ENCODE measurements around the gene SLC29A3.
A peak's percentile ranks its signal among the peaks of the same experiment; 100 is the strongest.

The SLC29A3 gene

DNA sequence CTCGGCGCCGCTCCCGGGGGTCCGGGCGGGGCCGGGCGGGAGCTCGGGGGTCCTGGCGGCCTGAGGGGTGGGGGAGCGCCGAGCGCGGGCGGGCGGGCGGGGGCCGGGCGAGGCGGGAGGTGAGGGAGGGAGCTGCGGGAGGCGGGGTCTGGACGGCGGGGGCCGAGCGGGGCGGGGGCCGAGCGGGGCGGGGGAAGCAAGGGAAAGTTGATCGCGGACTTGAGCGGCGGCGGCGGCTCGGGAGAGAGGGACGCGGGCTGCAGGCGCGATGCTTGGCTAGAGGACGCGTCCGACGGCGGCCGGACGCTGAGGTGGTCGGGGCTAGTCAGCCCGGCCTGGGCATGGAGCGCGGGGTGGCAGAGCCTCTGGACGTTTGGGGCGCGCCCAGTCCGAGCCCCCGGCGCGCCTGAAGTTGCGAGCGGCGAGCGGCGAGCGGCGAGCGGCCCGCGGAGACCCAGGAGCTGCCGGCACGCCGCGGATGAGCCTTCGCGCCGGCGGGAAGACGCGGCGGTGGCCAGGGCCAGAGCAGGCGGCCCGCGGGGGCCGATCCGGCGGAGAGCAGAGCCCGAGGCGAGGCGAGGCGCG is 77.7 kb downstream of the SLC29A3 start, which contains the start of gene CDH23:
Gene CDH23 (plus strand): TSS at position 210 of the 585 bp plus-strand sequence. CDS start 42,912 bp downstream, outside the sequence.
- Histone ChIP-seq H3K9ac (ENCODE audit: low read length) (no peak within 1 kb of the TSS), H3K9me3 (ENCODE audit: control insufficient read depth, low read length) (no peaks in the 10 kb centered on the region), H3K4me3 (ENCODE audit: low read length) (peak within 1 kb of the TSS; percentile 54), H3K36me3 (ENCODE audit: control insufficient read depth, insufficient read depth, low read length, severe bottlenecking) (no peaks in the 10 kb centered on the region), H3K4me1 (ENCODE audit: control insufficient read depth, insufficient read depth, low read length) (peaks cover 7% of the 10 kb centered on the region), H3K27me3 (replicated peaks; ENCODE audit: control insufficient read depth, insufficient read depth, low read length) (peaks cover 87% of the 10 kb centered on the region)
- peak; percentile 36 for DNase-seq (ENCODE audit: low read depth)

- Histone ChIP-seq H3K9ac (ENCODE audit: low read length) (no peak overlapping the region), H3K4me1 (ENCODE audit: control insufficient read depth, insufficient read depth, low read length) (peaks cover 7% of the 10 kb centered on the region), H3K36me3 (ENCODE audit: control insufficient read depth, insufficient read depth, low read length, severe bottlenecking) (no peaks in the 10 kb centered on the region), H3K9me3 (ENCODE audit: control insufficient read depth, low read length) (no peaks in the 10 kb centered on the region), H3K27me3 (replicated peaks; ENCODE audit: control insufficient read depth, insufficient read depth, low read length) (peaks cover 85% of the 10 kb centered on the region), H3K4me3 (ENCODE audit: low read length) (peak overlapping the region; percentile 54)
- no peak for DNase-seq (ENCODE audit: low read depth)
Measured at GRCh38 chr10:71397296-71398212, 78.5 kb downstream of the SLC29A3 start.

DNA sequence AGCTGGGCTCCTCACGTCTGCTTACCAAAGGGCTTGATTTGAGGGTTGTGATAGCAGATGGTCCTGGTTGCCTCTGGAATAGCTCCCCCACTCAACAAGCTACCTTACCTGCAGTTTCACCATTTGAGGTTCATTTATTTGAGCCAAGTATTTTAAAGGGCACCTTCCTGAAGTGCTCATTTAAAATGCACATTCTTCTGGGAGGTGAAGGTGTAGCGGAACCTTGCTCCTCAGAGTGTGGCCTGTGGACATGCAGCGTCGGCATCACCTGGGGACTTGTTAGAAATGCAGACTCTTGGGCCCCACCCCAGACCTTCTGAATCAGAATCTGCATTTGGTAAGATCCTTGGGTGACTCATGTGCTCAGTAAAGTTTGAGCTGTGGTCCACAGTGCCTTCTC is 79.9 kb downstream of the SLC29A3 start:
- Histone ChIP-seq H3K9ac (ENCODE audit: low read length) (no peak overlapping the region), H3K36me3 (ENCODE audit: control insufficient read depth, insufficient read depth, low read length, severe bottlenecking) (no peaks in the 10 kb centered on the region), H3K4me3 (ENCODE audit: low read length) (no peak overlapping the region), H3K9me3 (ENCODE audit: control insufficient read depth, low read length) (no peaks in the 10 kb centered on the region), H3K27me3 (replicated peaks; ENCODE audit: control insufficient read depth, insufficient read depth, low read length) (peaks cover 71% of the 10 kb centered on the region), H3K4me1 (ENCODE audit: control insufficient read depth, insufficient read depth, low read length) (peaks cover 7% of the 10 kb centered on the region)
- DNase-seq (ENCODE audit: low read depth): no peak

DNA sequence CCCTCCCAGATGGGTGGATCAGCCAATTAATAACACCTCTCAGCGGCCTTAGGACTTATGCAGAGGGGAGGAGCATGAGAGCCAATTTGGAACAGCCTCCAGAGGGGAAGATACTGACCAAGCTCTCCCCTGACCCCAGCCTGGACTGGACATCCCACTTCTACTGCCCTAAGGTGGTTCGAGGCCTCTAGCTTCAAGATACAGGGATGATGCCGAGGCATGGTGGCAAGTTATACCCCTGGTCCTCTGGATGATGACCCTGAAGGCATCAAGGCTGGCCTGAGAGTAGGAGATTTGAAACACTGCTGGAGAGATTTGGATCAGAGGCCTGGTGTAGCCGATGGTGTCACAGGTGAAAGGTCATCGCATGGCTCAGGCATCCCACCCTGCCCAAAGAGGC is 80.9 kb downstream of the SLC29A3 start:
- Histone ChIP-seq H3K27me3 (replicated peaks; ENCODE audit: control insufficient read depth, insufficient read depth, low read length) (peaks cover 66% of the 10 kb centered on the region), H3K9ac (ENCODE audit: low read length) (no peak overlapping the region), H3K4me3 (ENCODE audit: low read length) (no peak overlapping the region), H3K36me3 (ENCODE audit: control insufficient read depth, insufficient read depth, low read length, severe bottlenecking) (no peaks in the 10 kb centered on the region), H3K9me3 (ENCODE audit: control insufficient read depth, low read length) (no peaks in the 10 kb centered on the region), H3K4me1 (ENCODE audit: control insufficient read depth, insufficient read depth, low read length) (peaks cover 7% of the 10 kb centered on the region)
- DNase-seq (ENCODE audit: low read depth): no peak

- no peak overlapping the region for H3K9ac ChIP-seq (ENCODE audit: low read length)
- peaks cover 58% of the 10 kb centered on the region for H3K27me3 ChIP-seq (replicated peaks; ENCODE audit: control insufficient read depth, insufficient read depth, low read length)
- DNase-seq (ENCODE audit: low read depth): no peak
- H3K4me1 ChIP-seq (ENCODE audit: control insufficient read depth, insufficient read depth, low read length): peaks cover 7% of the 10 kb centered on the region
- no peaks in the 10 kb centered on the region for H3K36me3 ChIP-seq (ENCODE audit: control insufficient read depth, insufficient read depth, low read length, severe bottlenecking)
- no peak overlapping the region for H3K4me3 ChIP-seq (ENCODE audit: low read length)
- no peaks in the 10 kb centered on the region for H3K9me3 ChIP-seq (ENCODE audit: control insufficient read depth, low read length)
Measured at GRCh38 chr10:71401056-71401455, 82.0 kb downstream of the SLC29A3 start.

- peaks cover 61% of the 10 kb centered on the region for H3K27me3 ChIP-seq (replicated peaks; ENCODE audit: control insufficient read depth, insufficient read depth, low read length)
- no peaks in the 10 kb centered on the region for H3K9me3 ChIP-seq (ENCODE audit: control insufficient read depth, low read length)
- no peak for DNase-seq (ENCODE audit: low read depth)
Measured at GRCh38 chr10:71402005-71402404, 82.9 kb downstream of the SLC29A3 start.

GRCh38 chr10:71404503-71405295 is 85.6 kb downstream of the SLC29A3 start:
- no peak overlapping the region for H3K4me3 ChIP-seq (ENCODE audit: low read length)
- DNase-seq (ENCODE audit: low read depth): no peak
- H3K36me3 ChIP-seq (ENCODE audit: control insufficient read depth, insufficient read depth, low read length, severe bottlenecking): no peaks in the 10 kb centered on the region
- no peak overlapping the region for H3K9ac ChIP-seq (ENCODE audit: low read length)
- H3K4me1 ChIP-seq (ENCODE audit: control insufficient read depth, insufficient read depth, low read length): no peaks in the 10 kb centered on the region
- peaks cover 41% of the 10 kb centered on the region for H3K27me3 ChIP-seq (replicated peaks; ENCODE audit: control insufficient read depth, insufficient read depth, low read length)
- no peaks in the 10 kb centered on the region for H3K9me3 ChIP-seq (ENCODE audit: control insufficient read depth, low read length)

More at GRCh38 chr10:71402005-71402404, 82.9 kb downstream of the SLC29A3 start:
- Histone ChIP-seq H3K4me1 (ENCODE audit: control insufficient read depth, insufficient read depth, low read length) (peaks cover 7% of the 10 kb centered on the region), H3K4me3 (ENCODE audit: low read length) (no peak overlapping the region), H3K9ac (ENCODE audit: low read length) (no peak overlapping the region), H3K36me3 (ENCODE audit: control insufficient read depth, insufficient read depth, low read length, severe bottlenecking) (no peaks in the 10 kb centered on the region)

DNA sequence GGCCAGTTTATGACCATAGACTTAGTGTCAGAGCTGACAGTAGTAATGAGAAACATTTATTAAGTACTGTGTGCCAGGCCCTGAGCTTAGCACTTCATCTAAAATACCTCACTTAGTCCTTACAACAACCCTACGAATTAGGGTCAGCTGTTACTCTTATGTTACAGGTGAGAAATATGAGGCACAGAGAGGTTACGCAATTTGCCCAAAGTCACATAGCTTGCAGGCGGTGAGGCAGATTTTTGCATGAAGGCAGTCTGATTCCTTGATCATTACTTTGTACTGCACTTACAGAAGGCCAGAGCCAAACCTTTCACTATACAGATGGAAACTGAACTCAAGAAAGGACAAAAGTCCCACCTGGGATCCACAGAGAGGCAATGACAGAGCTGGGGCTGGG is 87.8 kb downstream of the SLC29A3 start:
- DNase-seq (ENCODE audit: low read depth): no peak
- H3K27me3 ChIP-seq (replicated peaks; ENCODE audit: control insufficient read depth, insufficient read depth, low read length): peaks cover 24% of the 10 kb centered on the region
- H3K9me3 ChIP-seq (ENCODE audit: control insufficient read depth, low read length): peaks cover 18% of the 10 kb centered on the region
- no peaks in the 10 kb centered on the region for H3K4me1 ChIP-seq (ENCODE audit: control insufficient read depth, insufficient read depth, low read length)
- no peak overlapping the region for H3K4me3 ChIP-seq (ENCODE audit: low read length)
- H3K36me3 ChIP-seq (ENCODE audit: control insufficient read depth, insufficient read depth, low read length, severe bottlenecking): no peaks in the 10 kb centered on the region
- H3K9ac ChIP-seq (ENCODE audit: low read length): no peak overlapping the region

DNA sequence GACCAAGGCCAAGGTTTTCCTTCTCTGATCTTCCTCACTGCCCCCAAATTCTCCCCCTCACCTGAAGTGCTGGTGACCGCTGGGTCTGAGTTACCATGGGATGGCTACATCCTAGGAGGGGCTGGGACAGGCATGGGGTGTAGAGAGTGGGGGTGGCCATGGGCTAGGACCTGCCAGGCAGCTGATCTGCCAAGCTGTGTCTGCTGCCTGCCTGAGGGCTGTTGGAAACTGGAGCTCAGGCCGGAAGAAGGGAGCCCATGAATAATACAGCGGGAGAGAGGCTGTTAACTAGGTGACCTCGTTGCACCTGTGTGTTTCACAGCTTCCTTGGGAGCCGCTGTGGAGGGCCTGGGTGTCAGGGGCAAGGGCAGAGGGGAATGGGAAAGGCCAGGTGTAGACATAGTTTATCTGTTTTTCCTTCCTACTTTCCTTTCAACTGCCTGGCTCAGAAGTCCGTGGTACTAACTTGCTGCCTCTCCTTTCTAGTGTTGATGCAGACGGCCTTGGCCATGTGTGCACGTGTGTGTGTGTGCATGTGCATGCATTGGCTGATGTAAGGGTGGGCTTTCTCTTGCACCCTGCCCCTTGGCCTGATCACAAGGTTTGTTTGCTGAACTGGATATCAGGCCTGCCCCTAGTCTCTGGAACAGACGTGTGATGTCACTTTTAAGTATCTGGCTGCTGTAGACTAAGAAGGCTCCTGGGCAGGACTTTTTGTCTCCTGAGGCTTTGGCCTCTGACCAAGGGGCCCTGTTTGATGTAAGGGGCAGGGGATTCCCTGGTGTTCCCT is 89.6 kb downstream of the SLC29A3 start:
- no peak overlapping the region for H3K4me3 ChIP-seq (ENCODE audit: low read length)
- H3K9ac ChIP-seq (ENCODE audit: low read length): no peak overlapping the region
- no peaks in the 10 kb centered on the region for H3K36me3 ChIP-seq (ENCODE audit: control insufficient read depth, insufficient read depth, low read length, severe bottlenecking)
- H3K27me3 ChIP-seq (replicated peaks; ENCODE audit: control insufficient read depth, insufficient read depth, low read length): peaks cover 20% of the 10 kb centered on the region
- H3K9me3 ChIP-seq (ENCODE audit: control insufficient read depth, low read length): peaks cover 24% of the 10 kb centered on the region
- no peak for DNase-seq (ENCODE audit: low read depth)
- no peaks in the 10 kb centered on the region for H3K4me1 ChIP-seq (ENCODE audit: control insufficient read depth, insufficient read depth, low read length)

GRCh38 chr10:71409516-71410104 is 90.6 kb downstream of the SLC29A3 start:
- Histone ChIP-seq H3K4me1 (ENCODE audit: control insufficient read depth, insufficient read depth, low read length) (no peaks in the 10 kb centered on the region), H3K4me3 (ENCODE audit: low read length) (no peak overlapping the region), H3K36me3 (ENCODE audit: control insufficient read depth, insufficient read depth, low read length, severe bottlenecking) (no peaks in the 10 kb centered on the region), H3K27me3 (replicated peaks; ENCODE audit: control insufficient read depth, insufficient read depth, low read length) (peaks cover 20% of the 10 kb centered on the region), H3K9ac (ENCODE audit: low read length) (no peak overlapping the region), H3K9me3 (ENCODE audit: control insufficient read depth, low read length) (peaks cover 30% of the 10 kb centered on the region)
- no peak for DNase-seq (ENCODE audit: low read depth)
